ENCODE results near the gene TRMT13. TPM values are rescaled to one million over a fixed set of nuclear protein-coding genes. Genes with fewer than 3 reads are reported as not detected.

The TRMT13 gene
- total RNA-seq, 1 experiment from 2014 or later = 19.4 TPM

- Mint-ChIP-seq H3K27me3 (ENCODE audit: low read depth) (no peaks in the 10 kb centered on the region), H3K27ac (no peak overlapping the region; a peak in 2 of 7 replicates), H3K36me3 (ENCODE audit: insufficient read depth in 1 of 3, low read depth in 3 of 3) (peaks cover 3 to 8% (median 4%) of the 10 kb centered on the region in 3 experiments; a peak in 5 of 7 replicates), H3K9me3 (no peaks in the 10 kb centered on the region; a peak in 1 of 5 replicates), H3K4me3 (no peak overlapping the region), H3K4me1 (peaks cover 7 to 9% of the 10 kb centered on the region in 2 experiments)
- H4K20me1 ChIP-seq (ENCODE audit: control insufficient read depth, insufficient read depth, insufficient read length) = no peaks in the 10 kb centered on the region
- no peak overlapping the region for H3K56ac ChIP-seq (ENCODE audit: insufficient read length, low read depth, low read length)
- H3K27ac ChIP-seq (ENCODE audit: insufficient read length, low read depth, low read length) = no peak overlapping the region
- H3K4me1 ChIP-seq (ENCODE audit: insufficient read depth, low read length) = no peaks in the 10 kb centered on the region
- no peak overlapping the region for H3K4ac ChIP-seq (ENCODE audit: low read depth, low read length)
- no peak for TF ChIP-seq CTCF (conservative IDR thresholded peaks at IDR 0.05)
- H2BK5ac ChIP-seq (ENCODE audit: insufficient read length, low read length) = no peak overlapping the region
- no peak overlapping the region for H2BK20ac ChIP-seq (ENCODE audit: low read depth, low read length, poor library complexity, severe bottlenecking)
- H4K8ac ChIP-seq (replicated peaks; ENCODE audit: insufficient read length, low read depth, low read length) = no peak overlapping the region
- no peak overlapping the region for H4K5ac ChIP-seq (ENCODE audit: insufficient read length, low read depth, low read length)
- no peak overlapping the region for H4K91ac ChIP-seq (ENCODE audit: insufficient read length, low read depth, low read length)
- DNase-seq = no peak
- peaks cover 2% of the 10 kb centered on the region for H3K23me2 ChIP-seq (ENCODE audit: insufficient read length, low read depth, low read length, poor library complexity, severe bottlenecking)
- H2BK15ac ChIP-seq (ENCODE audit: low read depth, low read length) = no peak overlapping the region
- no peak overlapping the region for H2AK5ac ChIP-seq (ENCODE audit: insufficient read length, low read length)
- H3K14ac ChIP-seq (ENCODE audit: insufficient read depth, low read length) = no peak overlapping the region
- peaks cover 16% of the 10 kb centered on the region; the same call in 1 of the 2 replicates for H3K79me2 ChIP-seq (ENCODE audit: insufficient read depth, low read length)
- no peak overlapping the region for H3T11ph ChIP-seq (ENCODE audit: low read length)
- H3K23ac ChIP-seq (ENCODE audit: insufficient read length, low read depth, low read length) = no peak overlapping the region
- H3K9me3 ChIP-seq (ENCODE audit: control insufficient read depth, low read depth, low read length) = no peaks in the 10 kb centered on the region
- H3K18ac ChIP-seq (ENCODE audit: insufficient read length, low read depth, low read length) = no peak overlapping the region
- H3K79me1 ChIP-seq (ENCODE audit: insufficient read depth, low read depth, low read length, poor library complexity, severe bottlenecking) = peaks cover 8% of the 10 kb centered on the region
- H3K27me3 ChIP-seq (ENCODE audit: insufficient read depth, low read length) = no peaks in the 10 kb centered on the region
- H2BK12ac ChIP-seq (ENCODE audit: insufficient read length, low read depth, low read length) = no peak overlapping the region
- no peak overlapping the region for H2AFZ ChIP-seq (ENCODE audit: low read length)
- H3K4me2 ChIP-seq (ENCODE audit: insufficient read depth, insufficient read length, low read length) = no peak overlapping the region
- H2BK120ac ChIP-seq (ENCODE audit: low read depth, low read length, poor library complexity, severe bottlenecking) = no peak overlapping the region
- WGBS (ENCODE audit: extremely low coverage, insufficient read length, low lambda C conversion rate) = no CpG with 5 or more reads among the region's 5 CpGs
- H3K9ac ChIP-seq (ENCODE audit: extremely low read depth, insufficient read length, low read length) = no peak overlapping the region
These were observed 2.3 kb upstream of the TRMT13 start for GRCh38 chr1:100130552-100131077.

Data from H9 (cell line).